Urinary bladder (tissue), 4 donors: ENCODE results near the gene BORCS5. TPM values are rescaled to one million over a fixed set of nuclear protein-coding genes. Genes with fewer than 3 reads are reported as not detected.

Experiments used
- DNase-seq: peaks from one replicate; pipeline ENCODE4 v3.0.0-alpha.2; 2015; ENCODE audit errors: extremely low spot score
- H3K27ac ChIP-seq: one replicate; pipeline ENCODE4 v1.5.1; 2013; ENCODE audit warnings: low read depth, mild to moderate bottlenecking, moderate library complexity
- H3K36me3 ChIP-seq: one replicate; pipeline ENCODE4 v1.6.1; 2013; ENCODE audit warnings: mild to moderate bottlenecking, moderate library complexity; ENCODE audit not compliant: insufficient read depth
- H3K4me1 ChIP-seq: one replicate; pipeline ENCODE4 v1.6.1; 2013; ENCODE audit warnings: mild to moderate bottlenecking, moderate library complexity; ENCODE audit not compliant: insufficient read depth
- H3K4me3 ChIP-seq: one replicate; pipeline ENCODE4 v1.5.1; 2013; ENCODE audit warnings: low read depth, low read length
- WGBS: extraction: QIAGEN DNeasy Blood & Tissue Kit; methylation state at CpG from one replicate; pipeline ENCODE4 v1.1.7; 2013; 5-methylcytosine and 5-hydroxymethylcytosine counted together
- polyA plus RNA-seq: library from polyadenylated mRNA; stranded (reverse); fragments of 200-250 nt; gene quantifications from one replicate; pipeline ENCODE4 v1.2.3, GENCODE V29; 2013
- total RNA-seq: library from RNA; depleted of rRNA; stranded (reverse); fragments of >200 nt; gene quantifications from one replicate; pipeline ENCODE4 v1.2.3, GENCODE V29; 2014
- donor health status: healthy with polysubstance abuse.
- donor health status: healthy.

Gene BORCS5
- total and polyA plus RNA-seq, 2 donors, result 10.8 to 19.9 TPM

DNA sequence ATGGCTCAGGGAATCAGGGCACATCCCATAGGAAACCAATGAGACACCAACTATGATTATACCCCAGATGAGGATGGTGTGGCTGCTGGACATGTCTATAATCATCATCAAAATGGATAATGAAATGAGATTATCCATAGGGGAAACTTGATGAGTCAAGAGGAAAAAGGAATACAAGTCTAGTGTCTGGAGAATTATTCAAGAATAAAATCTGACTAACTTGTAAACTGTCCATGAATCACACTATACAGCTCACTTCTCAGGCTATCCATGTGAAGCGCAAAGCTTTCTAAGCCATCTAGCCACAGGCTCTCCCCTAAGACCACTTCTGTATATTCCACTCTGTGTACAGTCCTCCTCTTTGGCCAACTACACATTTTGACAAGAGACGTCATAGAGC is 153.3 kb downstream of the BORCS5 start:
- 98% methylated on average over 2 of the region's 2 CpGs for WGBS
- Histone ChIP-seq H3K4me1 (peaks cover 4% of the 10 kb centered on the region), H3K27ac (no peak overlapping the region), H3K4me3 (no peak overlapping the region), H3K36me3 (no peaks in the 10 kb centered on the region)
- DNase-seq, result no peak

DNA sequence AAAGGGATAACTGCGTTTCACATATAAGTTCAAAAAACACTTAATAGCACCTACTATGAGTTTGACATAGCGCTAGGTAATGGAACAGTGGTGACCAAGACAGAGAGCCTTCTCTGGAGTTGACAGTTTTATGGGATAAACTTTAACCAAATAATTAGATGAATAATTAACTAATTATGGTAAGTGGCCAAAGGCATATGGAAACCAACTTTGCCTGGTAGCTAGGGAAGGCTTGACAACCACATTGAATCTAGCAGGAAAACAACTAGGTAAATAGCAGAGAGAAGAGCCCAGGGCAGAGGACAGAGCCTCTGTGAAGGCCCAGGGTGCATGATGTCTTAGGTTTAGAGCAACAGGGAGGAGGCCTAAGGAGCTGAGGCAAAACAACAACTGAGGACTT is 153.7 kb downstream of the BORCS5 start:
- H3K36me3 ChIP-seq, result no peaks in the 10 kb centered on the region
- H3K27ac ChIP-seq, result no peak overlapping the region
- no peak for DNase-seq
- no peak overlapping the region for H3K4me3 ChIP-seq
- H3K4me1 ChIP-seq, result peaks cover 2% of the 10 kb centered on the region
- 96% methylated on average over 2 of the region's 2 CpGs for WGBS

DNA sequence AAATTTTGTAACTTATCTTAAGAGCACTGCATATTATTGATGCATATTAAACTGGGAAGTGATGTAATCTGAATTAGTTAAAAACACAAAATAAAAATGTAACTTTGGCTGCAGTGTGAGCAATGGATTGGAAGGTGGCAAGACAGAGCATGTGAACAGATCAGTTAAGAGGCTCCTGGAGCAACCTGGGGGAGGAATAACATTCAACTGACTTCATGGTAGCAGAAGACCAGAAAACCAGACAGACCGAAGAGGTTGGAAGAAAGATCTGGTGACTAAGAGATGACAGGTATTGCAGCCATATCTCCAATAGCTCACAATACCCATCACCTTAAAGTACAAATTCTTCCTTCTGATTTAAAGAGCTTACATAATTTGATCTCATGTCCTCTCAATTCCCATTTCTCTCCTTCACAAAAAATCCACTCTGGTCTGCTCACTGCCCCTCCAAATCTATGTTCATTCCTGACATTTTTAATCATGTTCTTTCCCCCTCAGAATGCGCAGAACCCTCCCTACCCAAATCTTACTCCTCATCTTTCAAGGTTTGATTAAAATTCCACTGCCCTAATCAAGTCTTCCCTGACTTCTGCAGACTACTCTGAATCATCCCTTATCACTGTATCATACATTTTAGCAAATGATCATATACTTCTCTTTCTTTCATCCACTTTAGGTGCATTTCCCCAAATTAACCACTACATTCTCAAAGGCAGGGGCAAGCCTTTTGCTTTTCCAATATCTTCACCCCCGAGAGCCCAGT is 154.3 kb downstream of the BORCS5 start:
- Histone ChIP-seq H3K27ac (no peak overlapping the region), H3K4me1 (peaks cover 2% of the 10 kb centered on the region), H3K4me3 (no peak overlapping the region), H3K36me3 (no peaks in the 10 kb centered on the region)
- no peak for DNase-seq
- WGBS, result 65% methylated on average over 3 of the region's 3 CpGs

DNA sequence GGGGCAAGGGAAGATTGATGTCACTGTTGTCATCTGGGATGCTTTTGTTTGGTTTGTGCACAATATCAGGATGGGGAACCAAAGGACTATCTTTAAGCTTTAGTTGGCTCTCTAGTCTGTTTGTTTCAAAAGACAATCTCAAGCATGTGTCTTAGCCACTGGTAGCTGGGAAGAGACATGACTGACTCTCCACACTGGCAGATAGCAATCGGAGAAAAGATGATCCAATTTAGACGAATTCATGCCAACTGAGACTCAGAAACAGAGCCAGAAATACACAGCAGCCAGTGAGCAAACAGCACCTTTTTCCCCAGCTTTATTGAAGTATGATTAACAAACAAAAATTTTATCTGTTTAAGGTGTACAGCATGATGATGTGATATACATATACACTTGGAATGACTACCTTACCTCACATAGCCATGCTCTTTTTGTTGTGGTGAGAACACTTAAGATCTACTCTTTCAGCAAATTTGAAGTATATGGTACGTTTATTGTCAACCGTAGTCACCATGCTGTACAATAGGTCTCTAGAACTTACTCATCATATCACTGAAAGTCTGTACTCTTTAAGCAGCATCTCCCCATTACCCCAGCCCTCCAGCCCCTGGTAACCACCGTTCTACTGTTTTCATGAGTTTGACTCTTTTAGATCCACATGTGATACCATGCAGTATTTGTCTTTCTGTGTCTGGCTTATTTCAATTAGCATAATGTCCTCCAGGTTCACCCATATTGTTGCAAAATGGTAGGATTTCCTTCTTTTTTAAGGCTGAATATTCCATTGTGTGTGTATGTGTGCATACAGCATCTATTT is 155.2 kb downstream of the BORCS5 start:
- 78% methylated on average over 5 of the region's 5 CpGs for WGBS
- H3K4me1 ChIP-seq, result peaks cover 2% of the 10 kb centered on the region
- no peak overlapping the region for H3K27ac ChIP-seq
- no peak for DNase-seq
- H3K4me3 ChIP-seq, result no peak overlapping the region
- H3K36me3 ChIP-seq, result no peaks in the 10 kb centered on the region

DNA sequence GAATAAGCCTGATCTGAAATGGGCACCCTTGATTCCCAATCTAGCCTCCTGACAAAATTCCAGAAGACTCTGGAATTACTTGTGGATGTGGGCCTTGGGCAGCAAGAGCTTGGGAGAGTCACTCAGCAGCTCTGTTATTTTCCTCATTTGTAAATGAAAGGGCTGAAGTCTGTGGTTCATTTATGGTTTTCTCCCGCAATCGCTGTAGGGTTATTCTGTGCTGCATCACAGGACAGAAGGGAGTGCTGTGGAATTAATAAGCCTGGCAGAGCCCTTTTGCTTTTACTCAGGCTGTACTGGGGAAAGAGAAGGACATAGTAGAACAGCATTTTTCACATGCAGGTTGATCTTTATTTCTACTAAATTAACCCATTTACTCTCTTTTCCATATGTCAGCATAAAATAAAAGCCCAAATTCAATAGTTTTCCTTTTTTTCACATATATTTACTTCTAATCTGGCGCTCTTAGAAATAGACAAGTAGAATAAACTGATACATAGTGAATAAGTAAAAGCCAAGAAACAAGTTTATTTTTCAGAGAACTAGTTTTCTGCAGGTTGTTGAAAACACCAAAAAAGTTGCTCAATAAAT is 156.6 kb downstream of the BORCS5 start:
- WGBS, result 63% methylated on average over 3 of the region's 3 CpGs
- no peak overlapping the region for H3K27ac ChIP-seq
- no peaks in the 10 kb centered on the region for H3K36me3 ChIP-seq
- DNase-seq, result no peak
- H3K4me1 ChIP-seq, result peaks cover 2% of the 10 kb centered on the region
- no peak overlapping the region for H3K4me3 ChIP-seq

DNA sequence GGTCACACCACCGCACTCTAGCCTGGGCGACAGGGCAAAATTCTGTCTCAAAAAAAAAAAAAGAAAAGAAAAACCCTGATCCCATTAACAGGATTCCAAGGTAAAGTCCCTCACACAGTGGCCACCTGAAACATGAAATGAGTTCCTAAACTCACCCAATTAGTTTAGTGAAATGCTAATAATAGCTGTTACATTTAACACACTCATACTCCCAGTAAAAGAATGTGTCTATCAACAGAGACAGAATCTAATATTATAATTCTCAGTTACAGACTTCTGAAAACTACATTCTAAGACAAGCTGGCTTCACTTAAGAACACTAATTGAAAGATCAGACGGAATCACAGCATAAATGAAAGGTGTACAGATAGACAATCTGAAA is 161.6 kb downstream of the BORCS5 start:
- 97% methylated on average over 3 of the region's 3 CpGs for WGBS
- Histone ChIP-seq H3K4me3 (no peak overlapping the region), H3K27ac (no peak overlapping the region), H3K4me1 (no peaks in the 10 kb centered on the region), H3K36me3 (no peaks in the 10 kb centered on the region)
- no peak for DNase-seq

DNA sequence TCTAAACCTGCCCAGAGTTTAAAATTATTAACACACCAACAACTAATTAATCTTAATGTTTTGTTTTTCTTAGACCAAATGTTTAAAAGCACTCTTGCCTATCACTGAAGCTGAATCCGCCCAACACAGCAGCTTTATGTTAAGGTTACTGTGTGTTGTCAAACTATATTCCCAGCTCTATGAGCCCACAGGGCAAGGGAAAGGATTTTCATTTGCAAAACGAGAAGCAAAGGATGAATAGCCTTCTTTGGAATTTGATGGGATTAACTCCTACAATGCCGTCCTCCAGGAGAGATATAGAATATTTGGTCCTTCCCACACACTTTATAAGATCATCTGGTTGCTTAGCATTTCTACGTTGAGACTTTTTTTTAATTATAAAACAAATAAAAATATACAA is 162.0 kb downstream of the BORCS5 start:
- no peak overlapping the region for H3K27ac ChIP-seq
- 60% methylated on average over 4 of the region's 4 CpGs for WGBS
- no peak for DNase-seq

More for the DNA sequence above, 162.0 kb downstream of the BORCS5 start:
- no peaks in the 10 kb centered on the region for H3K36me3 ChIP-seq
- no peaks in the 10 kb centered on the region for H3K4me1 ChIP-seq
- H3K4me3 ChIP-seq, result no peak overlapping the region

Other genes starting within 250 kb of the BORCS5 start
- 98.3 TPM for gene LRP6, start 90.0 kb upstream of the BORCS5 start, total RNA-seq
- gene LRP6, start 90.0 kb upstream of the BORCS5 start, polyA plus RNA-seq, result 15.4 TPM
- gene MANSC1, start 6.8 kb upstream of the BORCS5 start, total RNA-seq, result 6.9 TPM
- gene MANSC1, start 6.8 kb upstream of the BORCS5 start, polyA plus RNA-seq, result 23.4 TPM
- 31.8 TPM for gene DUSP16, start 205.8 kb downstream of the BORCS5 start, total RNA-seq
- gene DUSP16, start 205.8 kb downstream of the BORCS5 start, polyA plus RNA-seq, result 11.1 TPM